Measurements from ENCODE around the gene RPS19BP1.
"Not testable (repeated sequence)": the region's sequence is repeated elsewhere in the genome, so short reads cannot be mapped to it uniquely, and the experiment has no call there.

The RPS19BP1 gene

GRCh38 chr22:39525658-39525975 is 6.9 kb downstream of the RPS19BP1 start:
- ChIA-PET POLR2A (interaction anchor here (0.6 to 5.6 kb wide), 3 partner anchors 9 to 407 kb away, joined by 3 to 59 read pairs (median 4); partner anchors contain the start of gene RPL3), CTCF (interaction anchor here (0.8 to 11.5 kb wide), 5 partner anchors 9 to 208 kb away, joined by 3 to 222 read pairs (median 16); partner anchors contain the start of gene RPL3)
- no peak for TF ChIP-seq CTCF (IDR thresholded peaks at IDR 0.05; ENCODE audit: insufficient read depth, low read length, missing control alignments)
- no peak overlapping the region for H3K4me3 ChIP-seq (ENCODE audit: low read depth, low read length)
- DNase-seq (ENCODE audit: low read depth, low spot score): no peak

GRCh38 chr22:39524753-39525657 is 7.5 kb downstream of the RPS19BP1 start:
- ChIA-PET POLR2A (interaction anchor here (0.6 to 5.6 kb wide), 7 partner anchors 8 to 514 kb away, joined by 3 to 59 read pairs (median 8); partner anchors contain the start of genes MIEF1, RPL3 and RPS19BP1), CTCF (interaction anchor here (0.8 to 11.5 kb wide), 8 partner anchors 9 to 500 kb away, joined by 3 to 222 read pairs (median 6); partner anchors contain the start of gene RPL3)
- H3K4me3 ChIP-seq (ENCODE audit: low read depth, low read length): no peak overlapping the region
- DNase-seq (ENCODE audit: low read depth, low spot score): no peak
- no peak for TF ChIP-seq CTCF (IDR thresholded peaks at IDR 0.05; ENCODE audit: insufficient read depth, low read length, missing control alignments)

GRCh38 chr22:39524089-39524752 is 8.3 kb downstream of the RPS19BP1 start:
- CTCF ChIA-PET: interaction anchor here (1.2 to 11.5 kb wide), 7 partner anchors 10 to 500 kb away, joined by 3 to 222 read pairs (median 7); partner anchors contain the start of gene RPL3
- peak overlapping the region; percentile 4; the same call in 1 of the 2 replicates for H3K4me3 ChIP-seq (ENCODE audit: low read depth, low read length)
- POLR2A ChIA-PET: interaction anchor here (1.3 to 5.6 kb wide), 7 partner anchors 8 to 515 kb away, joined by 4 to 59 read pairs (median 8); partner anchors contain the start of genes MIEF1, RPL3 and RPS19BP1
- no peak for TF ChIP-seq CTCF (IDR thresholded peaks at IDR 0.05; ENCODE audit: insufficient read depth, low read length, missing control alignments)
- DNase-seq (ENCODE audit: low read depth, low spot score): no peak

GRCh38 chr22:39522567-39523300 is 9.8 kb downstream of the RPS19BP1 start:
- peak overlapping the region; percentile 94 for H3K4me3 ChIP-seq (ENCODE audit: low read depth, low read length)
- no peak for DNase-seq (ENCODE audit: low read depth, low spot score)
- ChIA-PET POLR2A (interaction anchor here (0.6 to 5.6 kb wide), 14 partner anchors 8 to 728 kb away, joined by 3 to 59 read pairs (median 4); partner anchors contain the start of genes RPL3 and TAB1), CTCF (interaction anchor here (1.1 to 11.5 kb wide), 4 partner anchors 8 to 350 kb away, joined by 3 to 222 read pairs (median 44); partner anchors contain the start of gene RPL3)
- no peak for TF ChIP-seq CTCF (IDR thresholded peaks at IDR 0.05; ENCODE audit: insufficient read depth, low read length, missing control alignments)

- CTCF ChIA-PET: interaction anchor here (1.1 to 11.5 kb wide), 3 partner anchors 26 to 349 kb away, joined by 3 to 222 read pairs (median 84); partner anchors contain the start of gene RPL3
- DNase-seq (ENCODE audit: low read depth, low spot score): not testable (repeated sequence)
- H3K4me3 ChIP-seq (ENCODE audit: low read depth, low read length): peak overlapping the region; percentile 94
- POLR2A ChIA-PET: interaction anchor here (0.6 to 5.6 kb wide), 8 partner anchors 9 to 729 kb away, joined by 3 to 59 read pairs (median 4); partner anchors contain the start of genes RPL3 and TAB1
Observed at GRCh38 chr22:39522091-39522490, 10.5 kb downstream of the RPS19BP1 start.

GRCh38 chr22:39521106-39521885 is 11.3 kb downstream of the RPS19BP1 start:
- DNase-seq (ENCODE audit: low read depth, low spot score): not testable (repeated sequence)
- POLR2A ChIA-PET: interaction anchor here (1.0 to 2.2 kb wide), 6 partner anchors 20 to 523 kb away, joined by 3 to 37 read pairs (median 10); partner anchors contain the start of gene RPL3
- CTCF ChIA-PET: interaction anchor here (2.2 to 11.5 kb wide), 2 partner anchors 7 to 204 kb away, joined by 8 to 84 read pairs; partner anchors contain the start of gene RPL3
- peak overlapping the region; percentile 94 for H3K4me3 ChIP-seq (ENCODE audit: low read depth, low read length)

All from AG04449 (cell line).